Activated T-cell treated with anti-CD3 and anti-CD28 coated beads, Interleukin-2, amount 50 U/mL, for 24 hours (primary cell): ENCODE results near the gene RNF103.
A peak's percentile ranks its signal among the peaks of the same experiment; 100 is the strongest.

ENCODE experiments used
- DNase-seq: peaks from one replicate; pipeline ENCODE4 v3.0.0-alpha.2; 2020
- H3K27ac Mint-ChIP-seq: 2 replicates; pipeline ENCODE4 v1.8.0; 2020; ENCODE audit warnings: mild to moderate bottlenecking, mixed read lengths
- H3K27me3 Mint-ChIP-seq: 2 replicates; pipeline ENCODE4 v1.8.0; 2020; ENCODE audit warnings: mixed read lengths
- H3K36me3 Mint-ChIP-seq: 2 replicates; pipeline ENCODE4 v1.8.0; 2020; ENCODE audit warnings: low read depth, mixed read lengths
- H3K4me1 Mint-ChIP-seq: 2 replicates; pipeline ENCODE4 v1.8.0; 2020; ENCODE audit warnings: low read depth, mixed read lengths
- H3K4me3 Mint-ChIP-seq: 2 replicates; pipeline ENCODE4 v1.8.0; 2020; ENCODE audit warnings: mild to moderate bottlenecking, moderate library complexity, mixed read lengths
- H3K9me3 Mint-ChIP-seq: 2 replicates; pipeline ENCODE4 v1.8.0; 2020; ENCODE audit warnings: mixed read lengths

Gene RNF103

DNA sequence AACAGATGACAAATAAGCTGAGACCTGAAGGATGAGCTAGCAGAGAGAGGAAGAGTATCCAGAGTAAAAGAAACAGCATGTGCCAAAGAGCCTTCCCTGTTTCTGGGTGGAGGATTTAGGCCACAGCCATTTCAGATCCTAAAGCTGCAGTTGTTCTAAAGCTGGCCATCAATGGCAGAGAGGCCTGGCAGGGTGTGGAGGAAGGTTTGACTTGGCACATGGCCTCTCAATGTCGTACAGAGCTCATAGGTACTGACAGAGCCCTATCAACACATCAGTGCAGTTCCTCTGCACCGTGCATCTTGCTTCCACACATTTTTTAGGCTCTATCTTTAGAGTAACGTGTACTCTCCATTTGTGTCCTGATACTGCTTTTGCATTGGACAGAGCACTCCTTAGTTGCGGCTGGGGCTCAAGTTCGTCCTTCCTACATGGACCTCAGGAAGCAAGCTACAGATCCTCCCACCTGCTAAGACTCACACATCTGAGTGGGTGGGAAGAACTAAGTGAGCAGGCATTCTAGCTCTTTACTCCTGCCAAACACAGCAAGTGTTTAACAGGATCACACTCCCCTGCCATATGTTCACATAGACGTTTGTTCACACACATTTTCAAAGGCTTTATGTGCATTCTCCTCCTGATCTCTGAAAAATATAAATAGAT, 57.4 kb downstream of the RNF103 start:
- H3K4me1 Mint-ChIP-seq: peaks cover 23% of the 10 kb centered on the region
- H3K4me3 Mint-ChIP-seq: no peak overlapping the region
- DNase-seq: no peak
- no peaks in the 10 kb centered on the region for H3K27me3 Mint-ChIP-seq
- no peak overlapping the region for H3K27ac Mint-ChIP-seq
- peaks cover 5% of the 10 kb centered on the region for H3K9me3 Mint-ChIP-seq
- peaks cover 19% of the 10 kb centered on the region for H3K36me3 Mint-ChIP-seq

DNA sequence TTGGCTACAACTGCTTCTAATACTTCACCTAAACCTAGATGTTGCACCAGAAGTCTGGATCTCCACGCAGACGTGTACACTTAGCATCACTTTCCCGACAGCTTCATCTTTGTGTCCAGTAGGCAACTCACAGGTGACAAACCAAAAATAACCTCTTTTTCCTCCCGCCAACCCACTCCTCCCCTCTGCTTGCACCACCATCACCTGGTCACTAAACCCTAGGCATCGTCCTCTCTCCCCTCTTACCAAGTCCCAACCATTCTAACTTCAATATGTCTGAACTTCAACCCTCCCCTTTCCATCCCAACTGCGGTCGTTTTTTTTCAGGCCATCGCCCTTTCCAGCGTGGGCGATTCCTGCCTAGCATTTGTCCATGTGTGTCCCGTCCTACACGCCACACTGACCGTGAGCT, 60.0 kb downstream of the RNF103 start:
- peaks cover 32% of the 10 kb centered on the region for H3K4me1 Mint-ChIP-seq
- DNase-seq: no peak
- H3K27ac Mint-ChIP-seq: peak overlapping the region; percentile 99
- H3K4me3 Mint-ChIP-seq: peak overlapping the region; percentile 96
- H3K27me3 Mint-ChIP-seq: no peaks in the 10 kb centered on the region
- peaks cover 5% of the 10 kb centered on the region for H3K9me3 Mint-ChIP-seq
- peaks cover 36% of the 10 kb centered on the region for H3K36me3 Mint-ChIP-seq

DNA sequence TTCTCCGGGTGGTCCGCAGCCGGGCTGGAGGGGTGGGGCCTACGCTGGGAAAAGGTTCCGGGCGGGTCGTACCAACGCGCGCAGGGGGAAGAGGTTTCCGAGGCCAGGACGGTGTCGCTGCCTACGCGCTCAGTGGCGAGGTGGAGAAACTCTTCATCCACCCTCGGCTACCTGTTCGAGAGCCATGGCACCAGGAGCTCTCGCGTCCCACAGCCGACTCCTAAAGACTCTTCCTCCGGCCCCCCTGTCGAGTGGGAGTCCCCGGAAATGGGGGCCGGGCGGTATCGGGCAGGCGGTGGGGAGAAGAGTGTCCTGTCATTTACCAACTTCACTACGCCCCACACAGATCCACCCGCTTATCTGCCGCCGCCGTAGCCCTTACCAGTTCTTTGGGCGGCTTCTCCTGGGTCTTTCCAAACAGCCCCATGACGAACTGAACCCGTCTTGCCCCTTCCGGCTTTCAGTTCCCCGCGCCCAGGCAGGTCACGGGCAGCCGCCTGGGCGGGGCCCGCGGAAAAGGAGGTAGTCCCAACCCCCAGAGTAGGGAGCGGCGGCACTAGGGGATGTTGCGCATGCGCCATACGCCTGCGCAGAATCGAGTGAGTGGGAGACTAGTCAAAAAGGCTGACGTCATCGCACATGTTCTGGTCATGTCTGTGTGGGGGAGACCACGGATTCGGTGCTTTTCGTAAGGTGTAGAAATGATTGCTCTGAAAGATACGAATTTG, 60.6 kb downstream of the RNF103 start, which contains the start of gene CHMP3:
Gene CHMP3 (minus strand): TSS at position 522 of the 728 bp plus-strand sequence. CDS start 95 bp downstream, at position 427.
- peak; percentile 97 for DNase-seq
- H3K27me3 Mint-ChIP-seq: no peaks in the 10 kb centered on the region

GRCh38 chr2:86562485-86562921, 61.2 kb downstream of the RNF103 start:
- peak overlapping the region; percentile 96 for H3K4me3 Mint-ChIP-seq
- DNase-seq: no peak

More for the DNA sequence above, 60.6 kb downstream of the RNF103 start, which contains the start of gene CHMP3:
- Mint-ChIP-seq H3K4me1 (peaks cover 32% of the 10 kb centered on the region), H3K9me3 (peaks cover 5% of the 10 kb centered on the region), H3K36me3 (peaks cover 36% of the 10 kb centered on the region), H3K27ac (peak within 1 kb of the TSS; percentile 99), H3K4me3 (peak within 1 kb of the TSS; percentile 96)

GRCh38 chr2:86557836-86558235, 65.8 kb downstream of the RNF103 start:
- H3K27ac Mint-ChIP-seq: no peak overlapping the region
- peaks cover 37% of the 10 kb centered on the region for H3K36me3 Mint-ChIP-seq
- DNase-seq: no peak
- H3K27me3 Mint-ChIP-seq: no peaks in the 10 kb centered on the region
- H3K9me3 Mint-ChIP-seq: no peaks in the 10 kb centered on the region
- H3K4me1 Mint-ChIP-seq: peaks cover 44% of the 10 kb centered on the region
- H3K4me3 Mint-ChIP-seq: no peak overlapping the region

More at GRCh38 chr2:86562485-86562921, 61.2 kb downstream of the RNF103 start:
- Mint-ChIP-seq H3K9me3 (peaks cover 5% of the 10 kb centered on the region), H3K36me3 (peaks cover 36% of the 10 kb centered on the region), H3K27me3 (no peaks in the 10 kb centered on the region), H3K27ac (peak overlapping the region; percentile 99), H3K4me1 (peaks cover 32% of the 10 kb centered on the region)

GRCh38 chr2:86556508-86556907, 67.2 kb downstream of the RNF103 start:
- Mint-ChIP-seq H3K4me3 (no peak overlapping the region), H3K27me3 (no peaks in the 10 kb centered on the region), H3K27ac (no peak overlapping the region), H3K9me3 (no peaks in the 10 kb centered on the region), H3K36me3 (peaks cover 29% of the 10 kb centered on the region), H3K4me1 (peaks cover 40% of the 10 kb centered on the region)
- DNase-seq: no peak
